Cerebellar nuclear complex (tissue), 1 donor: ENCODE results near the gene GALK1.

ENCODE experiments used
- DNase-seq, 2 experiments: peaks; one replicate each; lab custom pipeline; 2025; lab: John Stamatoyannopoulos, UW

GALK1 gene

GRCh38 chr17:75724016-75725003 lies 40.7 kb downstream of the GALK1 start:
- DNase-seq = no peak

- no peak for DNase-seq
These were observed 41.6 kb downstream of the GALK1 start for GRCh38 chr17:75723171-75723930.

GRCh38 chr17:75722542-75723095 lies 42.4 kb downstream of the GALK1 start:
- no peak for DNase-seq

- no peak for DNase-seq
These were observed 42.9 kb downstream of the GALK1 start for GRCh38 chr17:75722076-75722475.

GRCh38 chr17:75721463-75722011 lies 43.5 kb downstream of the GALK1 start:
- no peak for DNase-seq

GRCh38 chr17:75720656-75721462 lies 44.1 kb downstream of the GALK1 start, which contains the start of gene ITGB4:
Gene ITGB4, plus strand, starts transcription at chr17:75721459. Its CDS starts 3,245 bp downstream, at chr17:75724704.
- no peak for DNase-seq

GRCh38 chr17:75719732-75720131 lies 45.3 kb downstream of the GALK1 start:
- DNase-seq = no peak

- DNase-seq = no peak
These were observed 52.5 kb downstream of the GALK1 start for GRCh38 chr17:75712446-75712845.
